HEK293T (cell line): ENCODE results near the gene ACVR1.

Experiments used
- ARNT ChIP-seq: fragments of 450-650 bp; IDR thresholded peaks from 2 replicates; pipeline ENCODE4 v1.6.1; 2017; ENCODE audit warnings: mild to moderate bottlenecking
- BHLHE40 ChIP-seq: fragments of 450-650 bp; IDR thresholded peaks from 2 replicates; pipeline ENCODE4 v1.6.1; 2016; ENCODE audit warnings: mild to moderate bottlenecking, moderate library complexity, borderline replicate concordance
- CTBP1 ChIP-seq: fragments of 450-650 bp; IDR thresholded peaks from 2 replicates; pipeline ENCODE4 v1.6.1; 2016; ENCODE audit warnings: borderline replicate concordance
- ELF4 ChIP-seq: fragments of 450-650 bp; IDR thresholded peaks from 2 replicates; pipeline ENCODE4 v1.6.1; 2017; ENCODE audit warnings: antibody characterized with exemption
- FOXK2 ChIP-seq: fragments of 450-650 bp; IDR thresholded peaks from 2 replicates; pipeline ENCODE4 v1.6.1; 2016; ENCODE audit warnings: mild to moderate bottlenecking
- FOXM1 ChIP-seq: fragments of 450-650 bp; IDR thresholded peaks from 2 replicates; pipeline ENCODE4 v1.6.1; 2017; ENCODE audit warnings: mild to moderate bottlenecking, borderline replicate concordance
- HDGF ChIP-seq: fragments of 450-650 bp; IDR thresholded peaks from 2 replicates; pipeline ENCODE4 v1.6.1; 2017; ENCODE audit warnings: antibody characterized with exemption, borderline replicate concordance
- NFRKB ChIP-seq: fragments of 450-650 bp; IDR thresholded peaks from 2 replicates; pipeline ENCODE4 v1.6.1; 2016; ENCODE audit warnings: mild to moderate bottlenecking, moderate library complexity
- SUZ12 ChIP-seq: fragments of 450-650 bp; IDR thresholded peaks from 2 replicates; pipeline ENCODE4 v1.6.1; 2016; ENCODE audit warnings: mild to moderate bottlenecking
- TARDBP ChIP-seq: fragments of 450-650 bp; IDR thresholded peaks from 2 replicates; pipeline ENCODE4 v1.6.1; 2016

DNA sequence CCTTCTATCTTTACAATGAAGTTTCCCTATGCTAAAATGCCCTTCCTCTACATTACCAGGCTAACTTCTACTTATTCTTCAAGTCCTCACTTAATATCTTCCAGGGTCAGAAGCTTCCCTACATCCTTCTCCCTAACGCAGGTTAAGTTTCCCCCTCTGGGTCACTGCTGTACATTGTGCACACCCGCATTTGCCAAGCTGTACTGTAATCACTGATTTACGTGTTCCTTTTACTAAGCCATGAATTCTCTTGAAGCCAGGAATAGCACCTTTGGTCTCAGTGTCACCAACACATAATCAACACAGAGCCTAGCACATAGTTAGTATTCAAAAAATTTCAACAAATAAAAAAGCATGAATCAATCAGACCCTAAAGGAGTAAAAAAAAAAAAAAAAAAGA is 22.3 kb downstream of the ACVR1 start:
- no peak for TF ChIP-seq ELF4
- no peak for TF ChIP-seq NFRKB
- TF ChIP-seq TARDBP, result no peak
- no peak for TF ChIP-seq BHLHE40
- TF ChIP-seq FOXK2, result no peak
- TF ChIP-seq CTBP1, result no peak
- TF ChIP-seq HDGF, result no peak
- TF ChIP-seq FOXM1, result no peak
- no peak for TF ChIP-seq ARNT
- no peak for TF ChIP-seq SUZ12
